ENCODE measurements around the gene LYST.

GRCh38 chr1:235838021-235838420, 28.7 kb downstream of the LYST start:
- no peak for TF ChIP-seq CTCF (IDR thresholded peaks at IDR 0.05; ENCODE audit: poor library complexity, severe bottlenecking)
- TF ChIP-seq TAF1 (IDR thresholded peaks at IDR 0.05; ENCODE audit: low read depth): no peak
- no peak for TF ChIP-seq EZH2 (IDR thresholded peaks at IDR 0.05; ENCODE audit: borderline replicate concordance, insufficient read depth, low read length, poor library complexity, severe bottlenecking)
- no peak for TF ChIP-seq POLR2AphosphoS5 (IDR thresholded peaks at IDR 0.05)

Data from neural cell (in vitro differentiated cells).